Suppressor macrophage treated with lipopolysaccharide for 1 hour (primary cell): Measurements from ENCODE around the gene MAPK12.

Source experiments
- DNase-seq, 3 donors: peaks; one replicate each; pipeline ENCODE4 v3.0.0-alpha.2; 2020 to 2022

Gene MAPK12

DNA sequence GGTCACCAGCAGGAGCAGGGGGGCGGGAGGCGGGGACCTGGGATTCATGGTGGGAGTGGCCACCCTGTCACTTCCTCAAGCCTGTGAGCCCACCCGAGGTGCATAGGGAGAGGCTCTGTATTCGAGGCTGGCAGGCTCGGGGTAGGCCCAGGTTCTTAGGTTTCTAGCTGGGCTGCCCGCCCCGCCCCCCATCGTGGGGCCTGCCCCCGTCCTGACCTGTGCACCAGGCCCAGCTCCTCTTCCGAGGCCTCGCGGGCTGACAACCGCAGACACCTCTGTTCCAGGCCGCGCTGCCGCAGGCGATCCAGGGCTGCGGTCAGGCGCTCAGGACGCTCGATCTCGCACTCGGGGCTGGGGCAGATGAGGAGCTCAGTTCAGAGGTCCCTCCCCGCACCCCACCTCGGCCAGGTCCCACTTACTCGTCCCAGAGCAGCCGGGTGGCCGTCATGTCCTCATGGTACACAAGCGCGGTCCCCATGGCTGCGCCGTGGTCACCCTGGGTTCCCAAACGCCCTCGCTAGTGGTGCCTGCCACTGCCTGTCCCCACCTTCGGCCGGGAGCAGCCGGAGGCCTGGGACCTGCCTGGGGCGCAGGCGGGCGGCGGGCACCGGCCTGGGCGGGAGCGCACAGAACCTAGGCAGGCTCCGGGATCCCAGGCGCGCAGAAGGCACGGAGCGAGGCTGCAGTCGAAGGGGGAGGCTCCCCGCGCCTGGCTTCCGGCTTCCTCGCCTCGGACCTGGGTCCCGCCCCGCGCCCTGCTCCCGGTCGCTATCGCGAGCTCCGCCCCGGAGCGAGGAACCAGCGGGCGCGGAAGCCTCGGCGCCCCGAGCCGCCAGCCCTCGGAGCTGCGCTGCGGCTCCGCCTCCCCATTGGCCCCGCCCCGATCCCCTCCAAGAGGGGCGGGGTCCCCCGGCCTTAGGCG, 10.7 kb downstream of the MAPK12 start, which contains the start of gene HDAC10:
Gene HDAC10, minus strand, starts transcription at position 711 of the 922 bp plus-strand sequence. Its CDS starts 233 bp downstream, at position 478.
- peak; percentile 89 to 96 (median 94) for DNase-seq

GRCh38 chr22:50250249-50250554, 11.3 kb downstream of the MAPK12 start:
- DNase-seq = no peak

DNA sequence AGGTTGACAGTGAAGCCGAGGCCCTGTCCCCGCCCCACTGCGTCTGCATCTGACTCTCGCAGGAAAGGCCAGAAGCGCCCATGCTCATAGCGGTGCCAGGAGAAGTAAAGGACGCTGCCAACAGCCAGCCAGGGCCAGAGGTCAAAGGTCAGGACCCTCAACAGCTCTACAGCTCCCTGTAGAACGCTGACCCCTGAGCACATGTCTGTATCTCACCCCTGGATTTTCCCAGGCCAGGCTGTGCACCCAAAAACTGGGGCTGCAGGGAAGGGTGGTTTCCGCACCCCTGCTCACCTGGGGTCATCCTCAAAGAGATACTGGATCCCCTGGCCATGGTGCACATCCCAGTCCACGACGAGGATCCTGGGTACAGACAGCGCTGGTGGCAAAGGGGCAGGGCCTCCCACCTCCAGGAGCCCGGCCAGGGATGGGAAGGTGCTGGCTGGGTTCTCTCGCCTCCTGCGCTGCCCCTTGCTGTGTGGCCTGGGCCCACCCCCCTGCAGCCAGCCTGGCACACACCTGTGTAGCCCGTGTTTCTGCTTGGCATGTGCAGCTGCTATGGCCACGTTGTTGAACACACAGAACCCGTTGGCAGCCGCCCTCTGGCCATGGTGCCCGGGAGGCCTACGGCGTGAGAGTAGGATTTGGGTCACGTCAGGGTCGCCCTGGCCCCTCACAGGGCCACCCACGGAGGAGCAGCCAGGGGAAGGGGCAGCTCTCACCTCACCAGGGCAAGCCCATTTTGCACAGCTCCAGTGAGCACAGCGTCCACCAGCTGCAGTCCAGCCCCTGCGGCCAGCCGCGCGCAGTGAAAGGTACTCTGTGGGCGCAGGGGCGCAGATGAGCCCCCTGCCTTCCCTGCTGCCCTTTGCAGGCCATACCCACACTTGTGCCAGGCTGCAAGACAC, 11.9 kb downstream of the MAPK12 start:
- no peak for DNase-seq

GRCh38 chr22:50248196-50249081, 13.0 kb downstream of the MAPK12 start:
- no peak for DNase-seq

DNA sequence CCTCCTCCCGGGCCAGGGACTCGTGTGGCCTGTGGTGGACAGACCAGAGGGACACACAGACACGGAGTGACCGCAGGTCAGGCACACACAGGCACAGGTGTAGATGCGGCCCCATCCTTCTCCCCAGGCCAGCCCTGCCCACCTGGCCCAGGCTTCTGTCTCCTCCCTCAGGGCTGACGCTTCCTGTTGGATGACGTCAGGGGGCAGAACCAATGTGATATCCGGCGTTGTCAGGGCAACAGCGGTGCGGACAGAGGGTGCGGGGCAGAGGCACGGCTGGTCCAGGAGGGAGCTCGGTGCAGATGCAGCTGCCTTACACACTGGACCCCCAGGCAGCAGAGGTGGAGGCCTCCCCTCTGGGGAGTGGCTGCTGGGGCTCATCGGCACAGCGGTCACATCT, 13.7 kb downstream of the MAPK12 start:
- peak in 1 of 3 donors; percentile 23 for DNase-seq

DNA sequence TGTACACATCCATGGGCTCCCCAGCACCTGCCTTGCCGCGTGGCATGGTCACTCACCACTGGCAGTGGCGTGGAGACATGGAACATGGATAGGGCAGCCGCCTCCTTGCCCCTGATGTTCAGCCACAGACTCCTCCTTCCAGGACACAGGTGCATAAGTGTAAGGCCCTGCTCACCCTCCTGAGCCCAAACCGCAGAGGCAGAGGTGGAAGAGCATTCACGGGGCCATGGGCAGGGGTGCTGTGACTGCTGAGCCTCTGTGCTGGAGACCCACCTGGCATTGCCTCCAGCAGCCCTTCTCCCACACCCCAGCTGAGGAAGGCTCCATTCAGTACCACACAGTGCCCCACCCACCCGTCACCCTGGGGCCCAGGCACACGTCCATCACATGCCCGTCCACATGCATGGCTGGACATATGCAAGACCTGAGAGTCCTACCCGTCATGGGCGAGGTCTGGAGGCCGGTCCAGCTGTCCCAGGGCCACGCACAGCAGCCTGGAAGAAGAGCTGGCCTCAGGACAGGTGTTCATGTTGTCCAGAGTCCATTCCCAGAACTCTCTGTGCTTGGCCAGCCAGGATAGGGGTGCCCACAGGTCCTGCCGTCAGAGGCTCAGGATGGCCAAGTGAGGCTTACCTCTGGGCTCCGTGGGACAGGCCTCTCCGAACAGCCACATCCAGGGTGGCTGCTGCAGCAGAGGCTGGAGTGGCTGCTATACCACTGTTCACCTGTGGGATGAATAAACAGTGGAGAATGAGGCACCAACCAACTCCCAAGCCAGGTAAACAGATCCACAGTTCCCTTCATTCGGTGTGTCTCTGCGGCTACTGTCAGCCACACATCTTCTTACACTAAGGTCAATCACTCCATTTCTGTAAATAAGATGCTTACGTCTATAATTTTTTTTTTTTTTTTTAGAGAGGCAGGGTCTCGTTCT, 15.0 kb downstream of the MAPK12 start:
- no peak for DNase-seq

DNA sequence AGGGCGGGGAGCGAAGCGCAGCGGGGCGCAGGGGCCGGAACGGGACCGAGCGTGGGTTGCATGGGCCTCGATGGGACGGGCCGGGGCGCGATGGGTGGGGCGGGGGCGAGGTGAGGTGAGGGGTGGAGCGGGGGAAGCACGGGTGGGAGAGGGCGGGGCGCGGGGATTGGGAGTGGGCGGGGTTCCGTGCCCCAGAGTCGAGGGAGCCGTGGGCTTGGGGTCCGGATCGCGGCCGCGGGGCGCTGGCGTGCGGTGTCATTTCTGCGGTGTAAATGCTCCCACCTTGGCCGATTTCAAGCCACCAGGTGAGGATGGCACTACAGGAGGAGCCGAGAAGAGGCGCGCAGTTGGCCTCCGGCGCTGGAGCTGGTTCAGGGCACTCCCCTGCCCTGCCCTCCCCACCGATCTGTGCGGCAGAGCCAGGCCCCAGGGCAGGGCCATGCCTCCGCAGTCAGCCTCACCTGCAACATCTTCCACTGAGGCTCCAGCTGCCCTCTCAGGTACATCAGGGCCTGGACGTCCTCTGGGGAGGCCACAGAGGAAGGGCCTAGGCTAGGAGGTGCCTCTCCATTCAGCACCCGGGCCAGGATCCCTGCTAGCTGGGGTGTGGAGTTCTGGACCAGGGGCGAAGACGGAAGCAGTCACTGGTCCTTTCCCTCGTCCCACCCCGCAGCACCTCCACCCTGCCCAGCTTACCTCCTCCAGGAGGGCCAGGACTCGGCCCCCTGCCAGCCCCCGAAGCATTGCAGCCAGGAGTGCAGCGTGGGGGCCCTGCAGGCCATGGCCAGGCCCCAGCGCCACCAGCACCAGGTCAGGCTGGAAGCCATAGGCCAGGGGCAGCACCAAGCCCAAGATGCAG, 16.0 kb downstream of the MAPK12 start:
- no peak for DNase-seq

DNA sequence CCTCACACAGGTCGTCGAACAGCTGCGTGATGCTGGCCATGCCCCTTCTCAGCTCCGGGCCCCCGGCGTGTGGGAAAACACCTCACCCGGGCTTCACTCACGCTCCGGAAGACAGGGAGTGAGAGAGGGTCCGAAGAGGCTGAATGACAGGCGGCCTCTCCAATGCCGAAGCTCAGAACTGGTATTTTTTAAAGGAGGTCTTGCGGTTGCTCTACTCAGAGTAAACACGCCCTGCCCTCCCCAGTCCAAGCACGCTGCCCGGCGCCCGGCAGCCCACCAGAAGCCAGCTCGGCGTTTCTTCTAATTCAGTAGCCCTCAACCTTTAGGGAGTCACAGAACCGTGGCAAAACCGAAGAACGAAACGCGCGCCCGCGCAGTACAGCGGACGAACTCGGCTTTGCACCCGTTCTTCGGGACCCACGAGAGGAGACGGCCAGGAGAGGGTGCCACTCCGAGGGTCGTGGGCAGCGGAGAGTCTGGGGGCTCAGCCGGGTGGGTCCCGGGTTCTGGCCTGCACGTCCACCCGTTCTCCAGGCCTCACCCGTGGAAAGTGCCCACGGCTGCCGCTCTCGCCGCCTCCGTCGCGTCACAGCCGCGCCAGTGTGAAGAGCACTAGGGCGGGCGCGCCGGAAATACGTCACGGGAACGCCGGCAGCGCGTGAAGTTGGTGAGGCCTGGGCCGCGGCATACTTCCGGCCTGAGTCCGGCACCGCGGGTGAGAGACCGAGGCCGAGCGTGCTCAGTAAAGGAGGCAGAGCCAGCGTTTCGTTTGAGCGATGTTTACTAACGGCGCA, 16.9 kb downstream of the MAPK12 start, which contains the start of gene TUBGCP6:
Gene TUBGCP6, minus strand, starts transcription at position 604 of the 794 bp plus-strand sequence. Its CDS starts 564 bp downstream, at position 40.
- DNase-seq = peak; percentile 96 to 98 (median 98)

DNA sequence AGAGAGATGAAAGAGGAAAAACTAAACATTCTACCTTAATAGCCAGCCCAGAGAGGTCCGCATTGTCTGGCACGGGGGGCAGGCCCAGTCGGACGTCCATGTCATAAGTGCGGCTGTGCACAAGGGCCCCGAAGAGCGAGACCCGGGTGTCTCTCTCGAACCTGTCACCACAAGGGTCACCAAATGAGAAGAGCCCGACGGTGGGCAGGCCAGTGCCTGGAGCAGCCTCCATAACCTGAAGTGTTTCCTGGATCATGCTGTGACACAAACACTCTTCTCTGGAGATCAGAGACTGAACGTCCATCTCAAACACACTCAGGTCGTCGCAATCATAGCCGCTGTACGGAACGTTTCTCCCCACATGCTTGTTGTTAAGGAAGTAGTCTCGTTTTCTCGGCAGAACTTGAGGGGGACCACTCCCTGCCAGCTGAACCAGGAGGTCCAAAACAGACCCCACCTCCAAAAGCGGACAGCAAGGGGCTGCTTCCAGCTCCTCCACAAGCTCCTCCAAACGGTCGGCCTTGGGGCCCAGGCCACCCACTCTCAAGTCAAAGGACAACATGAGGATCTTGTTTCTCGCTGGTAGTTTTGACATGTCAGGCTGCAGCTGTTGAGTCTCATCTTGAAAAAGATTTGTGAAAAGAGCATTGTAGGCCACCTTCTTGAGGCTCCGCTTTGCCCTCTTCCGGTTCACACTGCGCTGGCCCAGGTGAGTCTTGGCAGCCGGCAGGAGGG, 17.6 kb downstream of the MAPK12 start:
- no peak for DNase-seq

GRCh38 chr22:50242406-50242949, 19.0 kb downstream of the MAPK12 start:
- DNase-seq = no peak

DNA sequence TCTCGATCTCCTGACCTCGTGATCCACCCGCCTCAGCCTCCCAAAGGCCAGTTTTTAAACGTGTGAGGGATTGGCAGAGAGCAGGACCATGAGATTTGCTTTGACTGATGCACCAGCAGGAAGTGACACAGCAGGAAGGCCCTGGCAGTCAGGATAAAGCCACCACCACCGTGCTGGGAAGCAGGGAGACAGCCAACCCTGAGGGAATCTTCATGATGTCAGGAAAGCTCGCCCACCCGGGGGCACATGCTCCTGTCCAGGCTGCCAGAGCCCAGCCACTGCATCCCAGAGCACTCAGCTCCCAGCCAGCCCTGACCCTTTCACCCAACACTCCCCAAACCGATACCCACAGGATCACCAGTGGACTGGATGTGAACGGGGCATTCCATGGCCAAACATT, 22.7 kb downstream of the MAPK12 start:
- DNase-seq = no peak

DNA sequence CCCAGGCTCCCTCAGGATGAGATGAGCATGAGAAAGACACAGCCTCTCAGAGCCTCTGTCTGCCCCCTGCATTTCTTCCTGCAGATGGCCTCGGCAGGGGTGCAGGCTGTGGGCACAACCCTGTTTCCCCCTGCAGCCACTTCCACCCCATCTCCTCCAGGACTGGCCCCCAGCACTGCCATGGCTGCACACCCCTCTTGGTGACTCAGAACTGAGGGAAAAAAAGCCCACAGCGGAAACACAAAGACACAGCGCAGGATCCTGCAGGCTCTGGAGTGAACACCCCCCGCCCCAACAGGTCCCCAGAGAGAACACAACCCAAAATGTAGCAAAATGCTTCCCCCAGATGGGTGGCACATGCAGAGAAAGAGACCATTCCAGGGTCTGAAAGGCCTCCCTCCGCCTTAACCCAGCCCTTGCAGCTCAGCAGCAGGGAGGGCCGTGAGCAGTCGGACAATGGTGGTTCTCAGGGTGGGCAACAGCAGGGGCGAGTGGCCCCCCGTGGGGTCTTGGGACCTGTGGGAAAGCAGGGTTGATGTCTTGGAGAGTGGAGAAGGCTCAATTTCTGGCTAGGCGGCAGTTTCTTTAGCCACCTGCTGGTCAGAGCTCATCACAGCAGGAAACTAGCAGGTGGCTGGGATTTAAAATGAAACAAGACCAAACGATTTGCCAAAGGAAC, 24.6 kb downstream of the MAPK12 start:
- DNase-seq = peak in 1 of 3 donors; percentile 38

GRCh38 chr22:50233223-50233622, 28.3 kb downstream of the MAPK12 start:
- DNase-seq = no peak

DNA sequence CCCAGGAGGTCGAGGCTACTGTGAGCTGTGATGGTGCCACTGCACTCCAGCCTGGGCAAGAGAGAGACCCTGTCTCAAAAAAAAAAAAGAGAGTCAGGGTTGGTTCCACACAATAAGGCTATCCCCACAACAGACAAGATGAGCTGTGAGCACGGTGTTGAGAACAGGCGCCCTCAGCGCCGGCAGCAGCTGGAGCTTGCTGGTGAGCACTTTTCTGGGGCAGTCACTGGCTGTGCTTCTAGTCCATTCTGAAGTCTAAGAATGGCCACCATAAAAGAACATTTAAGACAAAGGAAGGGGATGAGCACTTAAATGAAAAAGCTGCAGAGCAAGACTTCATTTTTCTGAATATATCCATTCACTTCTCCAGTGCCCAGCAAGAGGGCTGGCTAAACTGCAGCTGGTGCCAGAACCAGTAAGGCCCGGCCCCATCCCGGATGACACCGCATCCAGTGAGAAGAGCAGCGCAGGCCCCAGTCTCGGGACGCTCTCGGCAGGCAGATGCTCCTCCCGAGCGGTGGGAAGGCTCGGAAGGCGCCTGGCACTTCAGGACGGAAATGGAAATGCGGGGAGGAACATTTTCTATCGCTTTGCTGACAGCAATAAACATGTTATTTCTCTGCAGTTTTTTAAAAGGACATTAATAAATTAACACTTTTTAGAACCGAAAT, 28.9 kb downstream of the MAPK12 start:
- no peak for DNase-seq

DNA sequence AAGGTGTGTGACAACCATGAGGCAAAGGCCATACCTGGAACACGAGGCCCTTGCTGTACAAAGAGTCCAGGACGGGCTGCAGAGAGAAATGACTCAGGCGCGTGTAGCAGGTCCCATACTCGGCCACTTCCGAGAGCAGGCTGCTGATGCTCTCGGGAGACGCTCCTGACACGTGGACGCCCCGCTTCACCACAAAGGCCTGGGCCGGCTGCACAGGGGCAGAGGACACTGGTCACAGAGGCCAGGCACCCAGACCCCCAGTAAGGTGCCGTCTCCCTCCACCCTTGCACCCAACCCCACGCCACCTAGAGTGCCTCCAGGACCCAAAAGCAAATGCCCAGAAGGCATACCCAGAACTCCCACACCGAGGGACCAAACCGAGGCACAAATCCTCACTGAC, 32.1 kb downstream of the MAPK12 start:
- no peak for DNase-seq

DNA sequence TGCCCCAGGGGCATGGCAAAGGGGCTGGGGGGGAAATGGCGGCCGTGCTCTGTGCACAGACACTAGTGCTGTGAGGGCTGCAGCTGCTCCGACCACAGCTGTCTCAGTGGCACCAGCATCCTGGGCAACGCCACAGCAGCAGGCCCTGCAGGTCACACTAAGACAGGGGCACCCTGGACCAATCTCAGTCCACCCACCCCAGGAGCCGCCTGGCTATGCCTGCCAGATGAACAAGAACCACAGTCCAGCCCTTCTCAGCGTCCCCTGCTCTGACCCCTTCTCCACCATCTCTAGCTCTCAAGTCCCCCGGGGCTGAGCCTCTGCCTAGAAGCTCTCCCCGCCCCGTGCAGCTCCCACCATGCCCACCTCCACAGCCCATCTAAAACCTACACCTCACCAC, 33.1 kb downstream of the MAPK12 start:
- no peak for DNase-seq

DNA sequence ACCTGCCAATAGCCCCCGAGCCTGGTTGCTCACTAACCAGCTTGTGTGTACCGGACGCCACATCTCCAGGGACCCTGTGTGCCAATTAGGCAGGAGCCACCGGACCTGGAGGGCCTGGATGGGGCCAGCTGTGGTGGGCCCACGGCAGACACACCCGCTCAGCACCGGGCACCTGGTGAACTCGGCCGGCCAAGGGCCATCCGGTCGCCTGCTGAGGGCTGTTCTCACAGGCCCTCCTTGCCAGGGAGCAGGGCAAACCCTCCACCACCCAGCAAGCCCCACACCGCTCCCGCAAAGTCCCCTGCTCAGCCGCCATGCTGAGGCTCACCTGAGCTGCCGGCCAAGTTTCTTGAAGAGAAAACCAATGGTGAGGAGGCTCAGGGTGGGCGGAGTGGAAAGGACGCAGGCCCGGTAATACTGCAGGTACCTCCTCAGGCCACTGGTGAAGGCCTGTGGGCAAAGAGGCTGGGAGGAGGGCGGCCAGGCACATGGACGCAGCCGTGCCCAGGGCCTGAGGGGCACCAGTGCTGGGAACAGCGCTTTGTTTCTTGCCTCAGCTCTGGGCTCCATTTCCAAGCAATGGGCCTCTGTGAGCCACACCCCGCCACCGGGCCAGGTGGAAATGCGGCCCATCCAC, 33.8 kb downstream of the MAPK12 start:
- DNase-seq = no peak
